ENCODE data around the gene OGT. TPM values are rescaled to one million over a fixed set of nuclear protein-coding genes. Genes with fewer than 3 reads are reported as not detected.
"Not testable (repeated sequence)": the region's sequence is repeated elsewhere in the genome, so short reads cannot be mapped to it uniquely, and the experiment has no call there.

The OGT gene
- polyA plus RNA-seq, 3 donors = 11.7 to 310 (median 14.0) TPM

- H3K36me3 Mint-ChIP-seq = peaks cover 55 to 77% of the 10 kb centered on the region in 2 donors
- peak overlapping the region in 1 of 7 donors; percentile 47 for H3K27ac Mint-ChIP-seq
- no peak overlapping the region for H3K9ac ChIP-seq (ENCODE audit: insufficient read depth, low read length, poor library complexity, severe bottlenecking)
- TF ChIP-seq CTCF (IDR thresholded peaks at IDR 0.05) = no peak
- H3K79me2 ChIP-seq (ENCODE audit: insufficient read depth, low read length) = peaks cover 30% of the 10 kb centered on the region
- no peak overlapping the region for H3K4me3 Mint-ChIP-seq
- no peaks in the 10 kb centered on the region for H3K4me1 ChIP-seq (ENCODE audit: control insufficient read depth in 1 of 2, insufficient read depth in 2 of 2, low read length in 2 of 2)
- H3K36me3 ChIP-seq (replicated peaks in 1 of 2; ENCODE audit: control insufficient read depth in 1 of 2, insufficient read depth in 2 of 2, low read length in 2 of 2) = peaks cover 60 to 100% of the 10 kb centered on the region in 2 donors
- H3K9me3 Mint-ChIP-seq = peaks cover 0 to 2% (median 0%) of the 10 kb centered on the region in 7 donors
- intact Hi-C loops (cut with micrococcal nuclease) = loop anchor here in 1 of 2 donors (10.0 kb wide), 1 partner anchor 171 kb away; no protein-coding TSS in a partner anchor
- H4K20me1 ChIP-seq (ENCODE audit: insufficient read depth, low read length) = peaks cover 84% of the 10 kb centered on the region
- no peaks in the 10 kb centered on the region for H3K4me1 Mint-ChIP-seq
- DNase-seq = no peak
- no CpG with 5 or more reads among the region's 3 CpGs for WGBS (ENCODE audit: insufficient coverage)
- no peak overlapping the region for H3K27ac ChIP-seq (ENCODE audit: low read depth in 1 of 2, low read length in 2 of 2)
- H3K9me3 ChIP-seq (replicated peaks in 1 of 2; ENCODE audit: control insufficient read depth in 1 of 2, insufficient read depth in 1 of 2, low read length in 2 of 2) = no peaks in the 10 kb centered on the region
- H3K27me3 Mint-ChIP-seq (ENCODE audit: low read depth in 3 of 3) = peaks cover 0 to 4% (median 0%) of the 10 kb centered on the region in 3 donors
- H3K4me3 ChIP-seq (replicated peaks in 1 of 3; ENCODE audit: low read depth in 2 of 3, low read length in 3 of 3) = no peak overlapping the region
- H2AFZ ChIP-seq (ENCODE audit: insufficient read depth, low read depth, low read length, poor library complexity, severe bottlenecking) = no peak overlapping the region
- no peak overlapping the region for H3K4me2 ChIP-seq (replicated peaks; ENCODE audit: extremely low read depth, low read length, poor library complexity, severe bottlenecking)
- no peaks in the 10 kb centered on the region for H3K27me3 ChIP-seq (ENCODE audit: control insufficient read depth in 2 of 2, insufficient read depth in 2 of 2, low read length in 2 of 2)
Measured at GRCh38 chrX:71556036-71556435, 23.1 kb downstream of the OGT start.

GRCh38 chrX:71558920-71559319 lies 26.0 kb downstream of the OGT start:
- H3K4me3 Mint-ChIP-seq = no peak overlapping the region
- H3K36me3 Mint-ChIP-seq = peaks cover 71 to 81% of the 10 kb centered on the region in 2 donors
- no peak for TF ChIP-seq CTCF (IDR thresholded peaks at IDR 0.05)
- H3K9me3 Mint-ChIP-seq = no peaks in the 10 kb centered on the region
- no peaks in the 10 kb centered on the region for H3K27me3 ChIP-seq (ENCODE audit: control insufficient read depth in 2 of 2, insufficient read depth in 2 of 2, low read length in 2 of 2)
- H2AFZ ChIP-seq (ENCODE audit: insufficient read depth, low read depth, low read length, poor library complexity, severe bottlenecking) = no peak overlapping the region
- no CpG with 5 or more reads among the region's 5 CpGs for WGBS (ENCODE audit: insufficient coverage)
- no peak overlapping the region for H3K4me2 ChIP-seq (replicated peaks; ENCODE audit: extremely low read depth, low read length, poor library complexity, severe bottlenecking)
- DNase-seq = no peak
- no peak overlapping the region for H3K4me3 ChIP-seq (replicated peaks in 1 of 3; ENCODE audit: low read depth in 2 of 3, low read length in 3 of 3)
- no peaks in the 10 kb centered on the region for H3K4me1 Mint-ChIP-seq
- peaks cover 14% of the 10 kb centered on the region for H3K79me2 ChIP-seq (ENCODE audit: insufficient read depth, low read length)
- no peak overlapping the region for H3K9ac ChIP-seq (ENCODE audit: insufficient read depth, low read length, poor library complexity, severe bottlenecking)
- H4K20me1 ChIP-seq (ENCODE audit: insufficient read depth, low read length) = peaks cover 89% of the 10 kb centered on the region
- H3K27ac ChIP-seq (ENCODE audit: low read depth in 1 of 2, low read length in 2 of 2) = no peak overlapping the region
- H3K27me3 Mint-ChIP-seq (ENCODE audit: low read depth in 3 of 3) = peaks cover 0 to 3% (median 0%) of the 10 kb centered on the region in 3 donors
- H3K4me1 ChIP-seq (ENCODE audit: control insufficient read depth in 1 of 2, insufficient read depth in 2 of 2, low read length in 2 of 2) = no peaks in the 10 kb centered on the region
- no peak overlapping the region for H3K27ac Mint-ChIP-seq
- intact Hi-C loops (cut with micrococcal nuclease) = loop anchor here in 1 of 2 donors (10.0 kb wide), 1 partner anchor 174 kb away; no protein-coding TSS in a partner anchor
- H3K36me3 ChIP-seq (replicated peaks in 1 of 2; ENCODE audit: control insufficient read depth in 1 of 2, insufficient read depth in 2 of 2, low read length in 2 of 2) = peaks cover 77 to 100% of the 10 kb centered on the region in 2 donors
- no peaks in the 10 kb centered on the region for H3K9me3 ChIP-seq (replicated peaks in 1 of 2; ENCODE audit: control insufficient read depth in 1 of 2, insufficient read depth in 1 of 2, low read length in 2 of 2)

- intact Hi-C loops (cut with micrococcal nuclease) = loop anchor here (10.0 kb wide), 1 partner anchor 175 kb away; no protein-coding TSS in a partner anchor
- H3K9me3 ChIP-seq (replicated peaks in 1 of 2; ENCODE audit: control insufficient read depth in 1 of 2, insufficient read depth in 1 of 2, low read length in 2 of 2); H3K4me2 ChIP-seq (replicated peaks; ENCODE audit: extremely low read depth, low read length, poor library complexity, severe bottlenecking); H3K4me1 ChIP-seq (ENCODE audit: control insufficient read depth in 1 of 2, insufficient read depth in 2 of 2, low read length in 2 of 2); H3K4me3 ChIP-seq (replicated peaks in 1 of 3; ENCODE audit: low read depth in 2 of 3, low read length in 3 of 3); H2AFZ ChIP-seq (ENCODE audit: insufficient read depth, low read depth, low read length, poor library complexity, severe bottlenecking); H3K4me1 Mint-ChIP-seq; H3K27ac ChIP-seq (ENCODE audit: low read depth in 1 of 2, low read length in 2 of 2); H3K27me3 Mint-ChIP-seq (ENCODE audit: low read depth in 3 of 3); DNase-seq; H3K27ac Mint-ChIP-seq; H3K27me3 ChIP-seq (ENCODE audit: control insufficient read depth in 2 of 2, insufficient read depth in 2 of 2, low read length in 2 of 2); H3K9ac ChIP-seq (ENCODE audit: insufficient read depth, low read length, poor library complexity, severe bottlenecking); H3K4me3 Mint-ChIP-seq; H3K9me3 Mint-ChIP-seq: not testable (repeated sequence)
- H4K20me1 ChIP-seq (ENCODE audit: insufficient read depth, low read length) = peaks cover 90% of the 10 kb centered on the region
- peaks cover 70 to 81% of the 10 kb centered on the region in 2 donors for H3K36me3 Mint-ChIP-seq
- H3K79me2 ChIP-seq (ENCODE audit: insufficient read depth, low read length) = peaks cover 13% of the 10 kb centered on the region
- no CpG with 5 or more reads among the region's 6 CpGs for WGBS (ENCODE audit: insufficient coverage)
- peaks cover 82 to 100% of the 10 kb centered on the region in 2 donors for H3K36me3 ChIP-seq (replicated peaks in 1 of 2; ENCODE audit: control insufficient read depth in 1 of 2, insufficient read depth in 2 of 2, low read length in 2 of 2)
Measured at GRCh38 chrX:71559773-71560172, 26.9 kb downstream of the OGT start.
